WTC11 (cell line): Measurements from ENCODE around the gene PRELP.

Experiments used
- CREB1 ChIP-seq: sonication (generic); formaldehyde crosslinking; IDR thresholded peaks from 2 replicates; pipeline ENCODE4 v1.8.0; 2023; ENCODE audit warnings: mild to moderate bottlenecking, missing genetic modification reagents
- ESRRA ChIP-seq: sonication (generic); formaldehyde crosslinking; IDR thresholded peaks from 2 replicates; pipeline ENCODE4 v1.8.1; 2022; ENCODE audit warnings: mild to moderate bottlenecking, missing genetic modification reagents, borderline replicate concordance
- KAT7 ChIP-seq: sonication (generic); formaldehyde crosslinking; IDR thresholded peaks from 2 replicates; pipeline ENCODE4 v1.8.1; 2023; ENCODE audit warnings: missing genetic modification reagents, mild to moderate bottlenecking, borderline replicate concordance
- SP1 ChIP-seq: sonication (generic); formaldehyde crosslinking; conservative IDR thresholded peaks from 2 replicates; pipeline ENCODE4 v1.8.1; 2022; ENCODE audit warnings: missing genetic modification reagents
- ZBTB21 ChIP-seq: sonication (generic); formaldehyde crosslinking; IDR thresholded peaks from 2 replicates; pipeline ENCODE4 v1.8.1; 2023; ENCODE audit warnings: mild to moderate bottlenecking, missing genetic modification reagents, borderline replicate concordance
- ZNF396 ChIP-seq: fragments of 250-450 bp; sonication (Bioruptor Pico); IDR thresholded peaks from 2 replicates; pipeline ENCODE4 v1.8.0; 2021; ENCODE audit warnings: mild to moderate bottlenecking, moderate library complexity, borderline replicate concordance
- TF ChIP-seq, protein P1 (sequence below): sonication (generic); formaldehyde crosslinking; IDR thresholded peaks from 2 replicates; pipeline ENCODE4 v1.8.1; 2023; ENCODE audit warnings: mild to moderate bottlenecking, missing genetic modification reagents, moderate library complexity
- TF ChIP-seq, protein P2 (sequence below): fragments of 200-600 bp; IDR thresholded peaks from 2 replicates; pipeline ENCODE4 v1.8.0; 2022; ENCODE audit warnings: antibody characterized with exemption
- TF ChIP-seq, protein P3 (sequence below): sonication (generic); formaldehyde crosslinking; IDR thresholded peaks from 2 replicates; pipeline ENCODE4 v1.8.1; 2023; ENCODE audit warnings: mild to moderate bottlenecking, missing genetic modification reagents, borderline replicate concordance
- TF ChIP-seq, protein P4 (sequence below): sonication (generic); formaldehyde crosslinking; IDR thresholded peaks from 2 replicates; pipeline ENCODE4 v1.8.0; 2022; ENCODE audit warnings: mild to moderate bottlenecking, missing genetic modification reagents
- TF ChIP-seq, protein P5 (sequence below): sonication (generic); formaldehyde crosslinking; IDR thresholded peaks from 2 replicates; pipeline ENCODE4 v1.8.1; 2023; ENCODE audit warnings: mild to moderate bottlenecking, missing genetic modification reagents
- TF ChIP-seq, protein P6 (sequence below): sonication (generic); formaldehyde crosslinking; conservative IDR thresholded peaks from 2 replicates; pipeline ENCODE4 v1.8.1; 2022; ENCODE audit warnings: mild to moderate bottlenecking, missing genetic modification reagents

DNA sequence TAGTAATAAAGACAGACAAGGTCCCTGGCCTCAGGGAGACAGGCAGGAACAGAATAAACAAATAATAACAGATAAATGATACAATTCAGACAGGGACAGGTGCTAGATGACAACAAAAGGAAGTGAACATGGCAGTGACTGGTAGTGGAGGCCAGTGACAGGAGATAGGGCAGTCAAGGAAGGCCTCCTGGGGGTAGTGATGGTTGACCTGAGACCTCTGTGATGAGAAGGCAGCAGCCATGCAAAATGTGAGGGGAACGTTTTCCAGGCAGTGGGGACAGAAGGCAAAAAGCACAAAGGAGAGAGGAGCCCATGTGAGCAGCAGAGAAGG is 36.9 kb downstream of the PRELP start:
- TF ChIP-seq SP1 (CRISPR knock-in tag) = no peak
- TF ChIP-seq KAT7 (CRISPR knock-in tag) = no peak
- TF ChIP-seq, protein P1, sequence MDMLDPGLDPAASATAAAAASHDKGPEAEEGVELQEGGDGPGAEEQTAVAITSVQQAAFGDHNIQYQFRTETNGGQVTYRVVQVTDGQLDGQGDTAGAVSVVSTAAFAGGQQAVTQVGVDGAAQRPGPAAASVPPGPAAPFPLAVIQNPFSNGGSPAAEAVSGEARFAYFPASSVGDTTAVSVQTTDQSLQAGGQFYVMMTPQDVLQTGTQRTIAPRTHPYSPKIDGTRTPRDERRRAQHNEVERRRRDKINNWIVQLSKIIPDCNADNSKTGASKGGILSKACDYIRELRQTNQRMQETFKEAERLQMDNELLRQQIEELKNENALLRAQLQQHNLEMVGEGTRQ (CRISPR knock-in tag) = no peak
- TF ChIP-seq, protein P2, sequence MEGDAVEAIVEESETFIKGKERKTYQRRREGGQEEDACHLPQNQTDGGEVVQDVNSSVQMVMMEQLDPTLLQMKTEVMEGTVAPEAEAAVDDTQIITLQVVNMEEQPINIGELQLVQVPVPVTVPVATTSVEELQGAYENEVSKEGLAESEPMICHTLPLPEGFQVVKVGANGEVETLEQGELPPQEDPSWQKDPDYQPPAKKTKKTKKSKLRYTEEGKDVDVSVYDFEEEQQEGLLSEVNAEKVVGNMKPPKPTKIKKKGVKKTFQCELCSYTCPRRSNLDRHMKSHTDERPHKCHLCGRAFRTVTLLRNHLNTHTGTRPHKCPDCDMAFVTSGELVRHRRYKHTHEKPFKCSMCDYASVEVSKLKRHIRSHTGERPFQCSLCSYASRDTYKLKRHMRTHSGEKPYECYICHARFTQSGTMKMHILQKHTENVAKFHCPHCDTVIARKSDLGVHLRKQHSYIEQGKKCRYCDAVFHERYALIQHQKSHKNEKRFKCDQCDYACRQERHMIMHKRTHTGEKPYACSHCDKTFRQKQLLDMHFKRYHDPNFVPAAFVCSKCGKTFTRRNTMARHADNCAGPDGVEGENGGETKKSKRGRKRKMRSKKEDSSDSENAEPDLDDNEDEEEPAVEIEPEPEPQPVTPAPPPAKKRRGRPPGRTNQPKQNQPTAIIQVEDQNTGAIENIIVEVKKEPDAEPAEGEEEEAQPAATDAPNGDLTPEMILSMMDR = no peak
- TF ChIP-seq, protein P3, sequence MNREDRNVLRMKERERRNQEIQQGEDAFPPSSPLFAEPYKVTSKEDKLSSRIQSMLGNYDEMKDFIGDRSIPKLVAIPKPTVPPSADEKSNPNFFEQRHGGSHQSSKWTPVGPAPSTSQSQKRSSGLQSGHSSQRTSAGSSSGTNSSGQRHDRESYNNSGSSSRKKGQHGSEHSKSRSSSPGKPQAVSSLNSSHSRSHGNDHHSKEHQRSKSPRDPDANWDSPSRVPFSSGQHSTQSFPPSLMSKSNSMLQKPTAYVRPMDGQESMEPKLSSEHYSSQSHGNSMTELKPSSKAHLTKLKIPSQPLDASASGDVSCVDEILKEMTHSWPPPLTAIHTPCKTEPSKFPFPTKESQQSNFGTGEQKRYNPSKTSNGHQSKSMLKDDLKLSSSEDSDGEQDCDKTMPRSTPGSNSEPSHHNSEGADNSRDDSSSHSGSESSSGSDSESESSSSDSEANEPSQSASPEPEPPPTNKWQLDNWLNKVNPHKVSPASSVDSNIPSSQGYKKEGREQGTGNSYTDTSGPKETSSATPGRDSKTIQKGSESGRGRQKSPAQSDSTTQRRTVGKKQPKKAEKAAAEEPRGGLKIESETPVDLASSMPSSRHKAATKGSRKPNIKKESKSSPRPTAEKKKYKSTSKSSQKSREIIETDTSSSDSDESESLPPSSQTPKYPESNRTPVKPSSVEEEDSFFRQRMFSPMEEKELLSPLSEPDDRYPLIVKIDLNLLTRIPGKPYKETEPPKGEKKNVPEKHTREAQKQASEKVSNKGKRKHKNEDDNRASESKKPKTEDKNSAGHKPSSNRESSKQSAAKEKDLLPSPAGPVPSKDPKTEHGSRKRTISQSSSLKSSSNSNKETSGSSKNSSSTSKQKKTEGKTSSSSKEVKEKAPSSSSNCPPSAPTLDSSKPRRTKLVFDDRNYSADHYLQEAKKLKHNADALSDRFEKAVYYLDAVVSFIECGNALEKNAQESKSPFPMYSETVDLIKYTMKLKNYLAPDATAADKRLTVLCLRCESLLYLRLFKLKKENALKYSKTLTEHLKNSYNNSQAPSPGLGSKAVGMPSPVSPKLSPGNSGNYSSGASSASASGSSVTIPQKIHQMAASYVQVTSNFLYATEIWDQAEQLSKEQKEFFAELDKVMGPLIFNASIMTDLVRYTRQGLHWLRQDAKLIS (CRISPR knock-in tag) = no peak
- TF ChIP-seq, protein P4, sequence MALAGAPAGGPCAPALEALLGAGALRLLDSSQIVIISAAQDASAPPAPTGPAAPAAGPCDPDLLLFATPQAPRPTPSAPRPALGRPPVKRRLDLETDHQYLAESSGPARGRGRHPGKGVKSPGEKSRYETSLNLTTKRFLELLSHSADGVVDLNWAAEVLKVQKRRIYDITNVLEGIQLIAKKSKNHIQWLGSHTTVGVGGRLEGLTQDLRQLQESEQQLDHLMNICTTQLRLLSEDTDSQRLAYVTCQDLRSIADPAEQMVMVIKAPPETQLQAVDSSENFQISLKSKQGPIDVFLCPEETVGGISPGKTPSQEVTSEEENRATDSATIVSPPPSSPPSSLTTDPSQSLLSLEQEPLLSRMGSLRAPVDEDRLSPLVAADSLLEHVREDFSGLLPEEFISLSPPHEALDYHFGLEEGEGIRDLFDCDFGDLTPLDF (CRISPR knock-in tag) = no peak
- no peak for TF ChIP-seq ESRRA (CRISPR knock-in tag)
- TF ChIP-seq, protein P5, sequence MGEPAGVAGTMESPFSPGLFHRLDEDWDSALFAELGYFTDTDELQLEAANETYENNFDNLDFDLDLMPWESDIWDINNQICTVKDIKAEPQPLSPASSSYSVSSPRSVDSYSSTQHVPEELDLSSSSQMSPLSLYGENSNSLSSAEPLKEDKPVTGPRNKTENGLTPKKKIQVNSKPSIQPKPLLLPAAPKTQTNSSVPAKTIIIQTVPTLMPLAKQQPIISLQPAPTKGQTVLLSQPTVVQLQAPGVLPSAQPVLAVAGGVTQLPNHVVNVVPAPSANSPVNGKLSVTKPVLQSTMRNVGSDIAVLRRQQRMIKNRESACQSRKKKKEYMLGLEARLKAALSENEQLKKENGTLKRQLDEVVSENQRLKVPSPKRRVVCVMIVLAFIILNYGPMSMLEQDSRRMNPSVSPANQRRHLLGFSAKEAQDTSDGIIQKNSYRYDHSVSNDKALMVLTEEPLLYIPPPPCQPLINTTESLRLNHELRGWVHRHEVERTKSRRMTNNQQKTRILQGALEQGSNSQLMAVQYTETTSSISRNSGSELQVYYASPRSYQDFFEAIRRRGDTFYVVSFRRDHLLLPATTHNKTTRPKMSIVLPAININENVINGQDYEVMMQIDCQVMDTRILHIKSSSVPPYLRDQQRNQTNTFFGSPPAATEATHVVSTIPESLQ (CRISPR knock-in tag) = no peak
- no peak for TF ChIP-seq ZNF396
- TF ChIP-seq, protein P6, sequence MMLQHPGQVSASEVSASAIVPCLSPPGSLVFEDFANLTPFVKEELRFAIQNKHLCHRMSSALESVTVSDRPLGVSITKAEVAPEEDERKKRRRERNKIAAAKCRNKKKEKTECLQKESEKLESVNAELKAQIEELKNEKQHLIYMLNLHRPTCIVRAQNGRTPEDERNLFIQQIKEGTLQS = no peak
- TF ChIP-seq CREB1 (CRISPR knock-in tag) = no peak
- no peak for TF ChIP-seq ZBTB21 (CRISPR knock-in tag)
